ENCODE measurements around the gene ABCG1. TPM values are rescaled to one million over a fixed set of nuclear protein-coding genes. Genes with fewer than 3 reads are reported as not detected.

ABCG1 gene
- total RNA-seq, 2 experiments from 2014 or later = 9.8 to 11.1 TPM

DNA sequence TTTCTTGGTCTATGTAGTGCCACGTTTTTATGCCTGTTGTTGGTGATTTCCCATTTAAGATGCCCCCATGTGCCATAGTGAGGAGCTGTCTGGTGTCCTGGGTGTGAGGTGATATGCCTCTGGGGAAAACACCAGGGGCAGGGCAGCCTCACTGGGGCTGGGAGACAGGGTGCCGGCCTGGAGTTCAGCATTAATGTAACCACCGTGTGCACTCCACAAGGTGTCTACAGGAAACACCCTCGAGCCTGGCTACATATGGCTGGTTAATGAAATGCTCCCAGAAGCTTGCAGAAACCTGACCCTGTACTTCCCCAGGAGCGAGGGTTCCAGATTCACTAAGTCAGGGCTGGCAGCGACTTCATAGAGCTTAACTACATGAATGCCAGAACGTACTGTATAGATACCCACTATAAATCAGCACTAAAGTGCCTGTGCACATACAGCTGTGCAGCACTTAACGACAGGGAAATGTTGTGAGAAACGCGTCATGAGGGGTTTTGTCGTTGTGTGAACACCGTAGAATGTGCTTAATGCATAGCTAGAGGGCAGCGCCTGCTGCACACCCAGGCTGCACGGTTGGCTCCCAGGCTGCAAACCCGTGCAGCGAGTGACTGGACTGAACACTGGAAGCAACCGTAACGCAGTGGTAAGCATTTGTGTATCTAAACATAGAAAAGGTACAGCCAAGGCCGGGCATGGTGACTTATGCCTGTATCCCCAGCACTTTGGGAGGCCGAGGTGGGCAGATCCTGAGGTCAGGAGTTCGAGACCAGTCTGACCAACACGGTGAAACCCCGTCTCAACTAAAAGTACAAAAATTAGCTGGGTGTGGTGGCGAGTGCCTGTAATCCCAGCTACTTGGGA is 121.5 kb downstream of the ABCG1 start:
- H3K4me1 Mint-ChIP-seq = peaks cover 11% of the 10 kb centered on the region
- no peak overlapping the region for H3K4me3 Mint-ChIP-seq
- no peaks in the 10 kb centered on the region for H3K9me3 Mint-ChIP-seq
- H3K27me3 Mint-ChIP-seq = peaks cover 6% of the 10 kb centered on the region
- no peak for DNase-seq
- peaks cover 2% of the 10 kb centered on the region for H3K36me3 Mint-ChIP-seq
- no peak overlapping the region for H3K27ac Mint-ChIP-seq

DNA sequence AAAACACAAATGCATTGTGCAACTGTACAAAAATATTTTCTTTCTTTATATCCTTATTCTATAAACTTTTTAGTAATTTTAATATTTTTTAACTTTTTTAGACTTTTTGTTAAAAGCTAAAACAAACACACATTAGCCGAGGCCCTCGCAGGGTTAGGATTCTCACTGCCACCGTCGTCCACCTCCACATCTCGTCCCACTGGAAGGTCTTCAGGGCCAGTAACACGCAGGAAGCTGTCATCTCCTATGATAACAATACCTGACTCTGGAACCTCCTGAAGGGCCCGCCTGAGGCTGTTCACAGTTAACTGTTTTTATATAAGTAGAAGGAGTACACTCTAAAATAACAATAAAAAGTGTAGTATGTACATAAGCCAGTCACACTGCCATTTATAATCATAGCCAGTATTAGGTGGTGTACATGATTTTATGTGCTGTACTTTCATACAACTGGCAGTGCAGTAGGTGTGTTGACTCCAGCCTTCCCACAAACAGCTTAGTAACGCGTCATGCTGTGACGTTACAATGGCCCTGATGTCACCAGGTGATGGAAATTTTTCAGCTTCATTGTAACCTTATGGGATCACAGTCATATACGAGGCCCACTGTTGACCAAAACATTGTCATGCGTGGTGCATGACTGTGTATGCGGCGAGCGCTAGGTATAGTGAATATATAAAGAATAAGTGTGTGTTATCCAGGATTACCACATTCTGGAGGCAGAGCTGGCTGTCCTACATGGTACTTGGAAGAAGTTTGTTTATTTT is 123.0 kb downstream of the ABCG1 start:
- peaks cover 6% of the 10 kb centered on the region for H3K27me3 Mint-ChIP-seq
- no peak overlapping the region for H3K27ac Mint-ChIP-seq
- peaks cover 2% of the 10 kb centered on the region for H3K36me3 Mint-ChIP-seq
- no peaks in the 10 kb centered on the region for H3K9me3 Mint-ChIP-seq
- no peak for DNase-seq
- no peak overlapping the region for H3K4me3 Mint-ChIP-seq
- peaks cover 11% of the 10 kb centered on the region for H3K4me1 Mint-ChIP-seq

DNA sequence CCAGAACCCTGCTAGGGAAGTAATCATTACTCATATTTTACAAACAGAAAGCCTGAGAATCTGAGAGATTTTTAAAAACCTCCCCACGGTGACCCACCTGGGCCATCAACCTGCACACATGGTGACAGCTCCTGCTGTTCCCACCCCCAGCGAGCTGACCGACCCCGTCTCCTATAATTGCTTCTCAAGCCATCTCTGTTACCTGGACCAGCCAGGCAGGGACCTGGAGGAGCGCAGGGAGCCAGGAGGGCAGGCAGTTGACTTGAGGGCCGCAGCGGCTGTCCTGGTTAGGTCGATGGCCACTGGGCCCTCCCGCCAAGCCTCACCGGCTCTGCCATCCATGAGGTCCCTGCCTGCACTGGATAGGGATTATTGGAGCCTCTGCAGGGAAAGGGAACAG is 124.2 kb downstream of the ABCG1 start:
- H3K9me3 Mint-ChIP-seq = no peaks in the 10 kb centered on the region
- H3K4me3 Mint-ChIP-seq = no peak overlapping the region
- DNase-seq = no peak
- no peaks in the 10 kb centered on the region for H3K27me3 Mint-ChIP-seq
- H3K4me1 Mint-ChIP-seq = peaks cover 3% of the 10 kb centered on the region
- H3K27ac Mint-ChIP-seq = no peak overlapping the region
- no peaks in the 10 kb centered on the region for H3K36me3 Mint-ChIP-seq

DNA sequence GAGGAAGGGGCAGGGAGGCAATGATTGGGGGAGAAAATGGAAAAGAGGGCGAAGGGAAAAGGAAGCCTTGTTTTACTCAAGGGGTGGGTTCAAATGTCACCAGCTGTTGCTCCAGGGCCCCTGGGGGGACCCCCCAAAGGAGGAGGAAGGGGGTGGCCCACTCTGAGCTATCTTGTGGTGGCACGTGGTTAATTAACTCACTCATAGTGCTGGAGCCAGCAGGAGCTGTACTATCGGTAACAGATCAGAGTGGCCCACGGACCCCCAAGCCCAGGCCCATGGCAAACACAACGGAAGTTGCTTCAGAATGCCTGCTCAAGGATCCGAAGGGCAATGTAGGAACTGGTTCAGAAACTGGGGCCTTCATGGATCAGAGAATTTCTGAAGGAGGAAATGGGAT is 124.6 kb downstream of the ABCG1 start:
- Mint-ChIP-seq H3K36me3 (no peaks in the 10 kb centered on the region), H3K9me3 (no peaks in the 10 kb centered on the region), H3K4me1 (no peaks in the 10 kb centered on the region), H3K4me3 (no peak overlapping the region), H3K27me3 (no peaks in the 10 kb centered on the region), H3K27ac (no peak overlapping the region)
- DNase-seq = no peak

DNA sequence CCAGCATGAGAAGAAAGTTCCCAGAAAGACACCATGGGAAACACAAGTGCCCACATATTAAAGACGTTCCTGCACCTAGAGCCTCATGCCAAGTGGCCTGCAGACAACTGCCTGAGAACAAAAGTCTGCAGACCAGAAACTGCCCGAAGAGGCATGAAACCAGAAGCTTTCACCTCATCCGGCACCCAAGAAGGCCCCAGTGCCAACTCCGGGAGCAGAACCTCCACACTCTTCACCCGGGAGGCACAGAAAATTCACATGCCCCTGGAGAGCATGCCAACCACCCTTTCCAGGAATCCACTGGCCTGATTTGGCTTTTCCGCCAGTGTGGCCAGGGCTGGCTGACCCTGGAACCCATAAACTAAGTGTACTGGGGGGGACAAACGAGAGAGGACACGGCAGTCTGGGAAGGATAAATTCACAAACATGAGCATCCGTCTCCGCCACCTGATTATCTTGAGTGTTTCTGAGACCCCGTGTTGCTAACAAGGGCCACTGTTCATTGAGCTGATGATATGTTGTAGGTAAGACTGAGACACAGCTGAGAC is 125.1 kb downstream of the ABCG1 start:
- Mint-ChIP-seq H3K27ac (no peak overlapping the region), H3K4me1 (no peaks in the 10 kb centered on the region), H3K9me3 (no peaks in the 10 kb centered on the region), H3K36me3 (no peaks in the 10 kb centered on the region), H3K27me3 (no peaks in the 10 kb centered on the region), H3K4me3 (no peak overlapping the region)
- DNase-seq = no peak

DNA sequence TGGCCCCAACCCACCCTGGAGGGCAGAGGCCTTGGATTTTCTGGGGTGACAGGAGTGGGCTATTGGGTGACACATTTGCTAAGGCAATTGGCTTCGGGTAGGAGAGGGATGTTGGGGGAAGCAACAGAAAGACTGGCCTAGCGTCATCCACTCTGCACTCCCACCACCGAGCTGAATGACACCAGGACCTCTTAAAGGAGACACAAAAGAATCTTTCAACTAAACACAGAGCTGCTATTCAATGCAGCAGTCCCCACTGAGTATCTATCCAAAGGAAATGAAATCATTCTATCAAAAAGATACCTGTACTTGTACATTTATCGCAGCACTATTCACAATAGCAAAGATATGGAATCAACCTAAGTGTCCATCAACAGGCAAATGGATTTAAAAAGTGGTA is 125.7 kb downstream of the ABCG1 start:
- Mint-ChIP-seq H3K27me3 (no peaks in the 10 kb centered on the region), H3K4me1 (no peaks in the 10 kb centered on the region), H3K9me3 (no peaks in the 10 kb centered on the region), H3K4me3 (no peak overlapping the region), H3K27ac (no peak overlapping the region), H3K36me3 (no peaks in the 10 kb centered on the region)
- DNase-seq = no peak

DNA sequence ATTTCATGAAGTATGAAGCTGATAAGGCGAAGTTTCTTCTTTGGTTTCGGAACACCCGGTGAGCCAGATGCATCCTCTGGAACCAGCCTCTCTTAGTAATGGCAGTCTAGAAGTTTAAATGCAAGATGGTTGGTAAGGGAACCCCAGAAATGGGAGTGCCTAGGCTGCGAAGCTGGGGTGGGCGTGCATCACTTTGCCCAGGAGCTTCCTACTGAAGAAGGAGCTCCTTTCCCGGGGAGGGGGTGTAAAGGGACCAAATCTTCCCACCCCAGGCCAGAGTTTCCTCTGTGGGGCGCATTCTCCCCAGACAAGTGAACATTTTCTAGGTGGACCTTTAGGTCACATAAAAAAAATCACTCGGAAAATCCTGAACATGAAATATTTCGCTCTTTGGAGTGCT is 127.5 kb downstream of the ABCG1 start:
- Mint-ChIP-seq H3K9me3 (no peaks in the 10 kb centered on the region), H3K27ac (no peak overlapping the region)

More for the DNA sequence above, 127.5 kb downstream of the ABCG1 start:
- Mint-ChIP-seq H3K4me1 (no peaks in the 10 kb centered on the region), H3K36me3 (no peaks in the 10 kb centered on the region), H3K27me3 (no peaks in the 10 kb centered on the region), H3K4me3 (no peak overlapping the region)
- no peak for DNase-seq

Other genes starting within 250 kb of the ABCG1 start
- gene ZBTB21, start 208.8 kb upstream of the ABCG1 start, total RNA-seq = 10 to 100 TPM; 29.6 to 29.7 TPM
- gene UMODL1, start 147.8 kb upstream of the ABCG1 start, total RNA-seq = not detected
- gene TFF3, start 96.3 kb downstream of the ABCG1 start, total RNA-seq = not detected
- not detected for gene TFF2, start 131.9 kb downstream of the ABCG1 start, total RNA-seq
- not detected for gene TFF1, start 147.4 kb downstream of the ABCG1 start, total RNA-seq
- gene TMPRSS3, start 176.9 kb downstream of the ABCG1 start, total RNA-seq = 10 to 100 TPM; 49.1 to 50.7 TPM
- 10 to 100 TPM; 38.9 to 41.1 TPM for gene UBASH3A, start 184.8 kb downstream of the ABCG1 start, total RNA-seq